GM19452 (cell line): Measurements from ENCODE around the gene TPP2.

Experiments
- ATAC-seq: cut with Tn5 transposase; IDR thresholded peaks from one replicate; pipeline ENCODE4 v1.9.1; 2021; ENCODE audit not compliant: unreplicated experiment

TPP2 gene

DNA sequence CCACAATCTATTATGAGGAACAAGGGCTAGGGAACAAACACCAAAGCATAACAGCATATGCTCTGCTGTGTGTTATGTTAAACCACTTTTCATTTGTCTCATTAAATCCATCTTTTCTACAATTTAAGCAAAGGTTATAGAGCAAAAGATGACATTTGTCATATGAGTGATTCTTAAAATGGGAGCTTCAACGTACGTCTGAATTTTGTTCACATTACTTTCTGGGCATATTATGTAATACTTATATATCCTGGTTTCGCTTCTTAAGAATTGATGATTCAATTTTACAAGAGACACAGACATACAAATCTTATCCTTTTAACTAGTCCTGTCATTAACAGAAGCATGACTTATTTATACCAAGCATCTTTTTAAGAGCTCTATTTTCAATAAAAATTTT lies 3.3 kb upstream of the TPP2 start:
- ATAC-seq = no peak

DNA sequence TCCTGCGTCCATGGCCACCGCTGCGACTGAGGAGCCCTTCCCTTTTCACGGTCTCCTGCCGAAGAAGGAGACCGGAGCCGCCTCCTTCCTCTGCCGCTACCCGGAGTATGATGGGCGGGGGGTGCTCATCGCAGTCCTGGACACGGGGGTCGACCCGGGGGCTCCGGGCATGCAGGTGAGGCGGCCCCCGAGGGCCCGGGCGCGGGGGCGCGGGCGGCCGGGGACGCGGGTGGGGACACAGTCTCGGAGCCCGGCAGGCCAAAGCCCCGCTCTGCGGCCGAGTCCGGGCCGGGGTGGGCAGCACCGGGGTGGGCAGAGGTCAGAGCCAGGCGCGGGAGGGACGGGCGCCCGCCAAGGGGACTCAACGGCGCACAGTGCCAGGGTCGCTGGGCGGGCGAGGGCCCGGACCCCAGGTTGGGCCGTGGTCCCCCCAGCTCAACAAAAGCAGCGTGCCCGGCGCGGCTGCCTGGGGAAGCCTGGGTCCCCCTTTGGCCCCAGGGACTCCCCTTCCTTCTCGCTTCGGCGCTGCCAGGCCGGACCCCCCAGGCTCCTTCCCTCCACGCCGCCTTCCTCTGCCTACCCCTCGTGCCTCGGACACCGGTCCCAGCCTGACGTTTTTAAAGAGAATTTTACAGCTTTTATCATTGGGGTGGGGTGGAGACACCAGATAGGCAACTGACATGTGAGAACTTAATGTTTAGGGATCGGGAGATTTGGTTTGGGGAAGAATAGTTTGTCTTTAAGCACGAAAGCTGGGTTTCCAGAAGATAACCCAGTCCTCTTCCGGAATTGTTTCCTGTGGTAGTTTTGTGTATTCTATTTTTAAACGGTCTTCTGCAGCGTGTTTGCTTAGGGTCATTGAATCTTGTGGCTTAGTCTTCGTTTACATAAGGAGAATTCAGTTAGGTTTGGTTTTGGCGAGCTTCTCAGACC lies 509 bp downstream of the TPP2 start:
- peak; percentile 24 for ATAC-seq

DNA sequence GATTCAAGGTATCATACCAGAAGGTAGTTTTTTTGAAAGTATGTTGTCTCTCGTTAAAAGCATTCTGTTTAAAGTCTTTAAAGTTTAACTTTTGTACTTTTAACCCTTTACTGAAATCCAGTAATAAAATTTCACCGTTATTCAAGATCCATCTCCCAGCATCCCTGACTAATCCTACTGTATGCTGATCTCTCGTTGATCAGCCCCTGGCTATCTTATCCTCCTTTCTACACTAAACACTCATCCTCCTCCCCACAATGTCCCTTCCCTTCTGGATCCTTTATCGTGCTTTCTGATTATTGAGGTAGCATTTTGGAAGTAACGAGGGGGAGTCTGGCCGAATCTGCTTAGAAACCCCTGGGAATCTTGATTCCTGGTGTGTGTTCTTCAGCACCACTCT lies 1.3 kb downstream of the TPP2 start:
- ATAC-seq = no peak

DNA sequence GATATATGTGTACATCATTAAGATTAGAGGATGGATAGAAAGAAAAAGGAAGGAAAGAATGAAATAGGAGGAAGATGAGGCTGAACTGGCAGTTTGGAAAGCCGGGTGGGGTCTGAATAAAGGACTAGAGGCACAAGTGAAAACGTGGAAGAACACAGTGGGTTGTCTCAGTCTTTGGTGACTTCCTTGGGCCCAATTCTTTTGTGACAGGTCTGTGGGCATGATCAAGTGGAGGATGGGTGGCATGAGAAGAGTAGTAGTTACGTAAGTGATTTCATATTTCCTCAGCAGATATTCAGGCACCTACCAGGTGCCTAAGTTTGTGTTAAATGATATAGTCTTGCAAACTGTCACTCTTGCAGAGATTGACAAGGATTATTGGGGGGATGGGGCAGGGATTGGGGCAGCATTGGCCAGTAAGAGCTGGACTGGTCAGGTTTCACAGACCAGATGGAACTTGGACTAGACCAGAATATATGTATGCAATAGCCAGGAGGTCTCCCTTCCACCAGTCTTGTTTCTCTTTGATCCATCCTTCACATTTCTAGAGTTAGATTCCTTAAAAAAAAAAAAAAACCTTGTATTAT lies 2.7 kb downstream of the TPP2 start:
- no peak for ATAC-seq

DNA sequence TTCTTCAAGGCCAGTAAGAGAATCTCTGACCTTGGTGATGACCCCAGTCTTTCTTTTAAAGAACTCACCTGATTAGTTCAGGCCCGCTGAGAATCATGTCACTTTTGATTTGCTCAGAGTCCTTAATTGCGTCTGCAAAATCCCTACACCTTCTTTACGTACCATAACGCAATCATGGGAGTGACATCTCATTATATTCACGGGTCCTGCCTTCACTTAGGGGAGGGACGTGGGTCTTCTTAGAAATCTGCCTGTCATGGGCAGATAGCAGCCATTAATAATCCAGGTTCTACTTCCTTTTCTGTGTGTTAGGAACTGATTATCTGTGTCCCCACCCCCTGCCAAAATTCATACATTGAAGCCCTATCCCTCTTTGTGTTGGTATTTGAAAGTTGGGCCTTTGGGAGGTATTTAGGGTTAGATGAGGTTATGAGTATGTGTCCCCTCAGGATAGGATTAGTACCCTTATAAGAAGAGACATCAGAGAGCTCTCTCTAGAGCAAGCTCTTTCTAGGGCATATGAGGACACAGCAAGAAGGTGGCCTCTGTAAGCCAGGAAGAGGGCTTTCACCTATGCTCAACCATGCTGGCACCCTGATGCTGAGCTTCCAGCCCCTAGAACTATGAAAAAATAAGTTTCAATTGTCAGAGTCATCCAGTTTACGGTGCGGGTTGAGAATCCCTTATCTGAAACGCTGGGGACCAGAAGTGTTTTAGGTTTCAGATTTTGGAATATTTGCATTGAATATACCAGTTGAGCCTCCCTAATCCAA lies 9.9 kb downstream of the TPP2 start:
- ATAC-seq = no peak

DNA sequence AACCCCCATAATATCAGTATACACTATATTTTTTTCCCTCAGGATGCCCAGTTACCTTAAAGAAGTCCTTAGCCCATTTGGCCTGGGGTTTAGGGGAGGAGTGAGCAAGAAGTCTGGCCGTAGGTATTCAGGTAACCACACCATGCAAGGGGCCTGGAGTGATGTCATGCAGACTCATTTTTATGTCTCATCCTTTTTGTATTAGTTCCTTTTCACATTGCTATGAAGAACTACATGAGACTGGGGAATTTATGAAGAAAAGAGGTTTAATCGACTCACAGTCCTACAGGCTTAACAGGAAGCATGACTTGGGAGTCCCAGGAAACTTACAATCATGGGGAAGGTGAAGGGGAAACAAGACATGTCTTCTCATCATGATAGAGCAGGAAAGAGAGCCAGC lies 12.2 kb downstream of the TPP2 start:
- no peak for ATAC-seq

DNA sequence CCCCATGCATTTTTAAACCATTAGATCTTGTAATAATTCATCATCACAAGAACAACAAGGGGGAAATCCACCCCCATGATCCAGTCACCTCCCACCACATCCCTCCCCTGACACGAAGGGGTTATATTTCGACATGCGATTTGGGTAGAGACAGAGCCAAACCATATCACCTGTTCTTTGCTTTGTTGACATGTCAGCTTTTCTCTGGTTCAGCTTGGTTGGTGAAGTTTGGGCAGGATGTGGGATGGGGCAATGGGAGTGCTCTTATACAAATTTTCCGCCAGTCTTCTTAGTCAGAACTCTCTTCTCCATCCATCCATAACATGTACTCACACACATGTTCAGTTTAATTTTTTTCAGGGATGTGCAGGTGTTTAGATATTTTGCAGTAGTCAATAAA lies 12.9 kb downstream of the TPP2 start:
- ATAC-seq = no peak

DNA sequence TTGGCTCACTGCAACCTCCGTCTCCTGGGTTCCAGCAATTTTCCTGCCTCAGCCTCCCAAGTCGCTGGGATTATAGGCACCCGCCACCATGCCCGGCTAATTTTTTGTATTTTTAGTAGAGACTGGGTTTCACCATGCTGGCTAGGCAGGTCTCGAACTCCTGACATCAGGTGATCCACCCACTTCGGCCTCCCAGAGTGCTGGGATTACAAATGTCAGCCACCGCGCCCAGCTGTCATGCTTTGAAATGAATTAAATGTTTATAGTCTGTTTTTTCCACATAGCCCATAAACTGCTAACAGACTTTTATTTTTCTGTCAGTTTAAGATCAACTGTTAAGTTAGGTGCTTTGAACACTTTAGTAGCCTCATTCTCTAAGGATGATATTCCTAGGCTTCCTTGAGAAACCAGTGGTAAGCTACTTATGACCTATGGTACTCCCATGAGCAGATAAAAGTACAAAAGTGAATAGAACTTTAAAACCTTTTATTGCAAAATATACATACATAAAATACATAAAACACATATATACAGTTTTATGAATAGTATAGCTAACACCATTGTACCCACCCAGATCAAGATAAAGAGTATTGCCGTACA lies 13.6 kb downstream of the TPP2 start:
- no peak for ATAC-seq

DNA sequence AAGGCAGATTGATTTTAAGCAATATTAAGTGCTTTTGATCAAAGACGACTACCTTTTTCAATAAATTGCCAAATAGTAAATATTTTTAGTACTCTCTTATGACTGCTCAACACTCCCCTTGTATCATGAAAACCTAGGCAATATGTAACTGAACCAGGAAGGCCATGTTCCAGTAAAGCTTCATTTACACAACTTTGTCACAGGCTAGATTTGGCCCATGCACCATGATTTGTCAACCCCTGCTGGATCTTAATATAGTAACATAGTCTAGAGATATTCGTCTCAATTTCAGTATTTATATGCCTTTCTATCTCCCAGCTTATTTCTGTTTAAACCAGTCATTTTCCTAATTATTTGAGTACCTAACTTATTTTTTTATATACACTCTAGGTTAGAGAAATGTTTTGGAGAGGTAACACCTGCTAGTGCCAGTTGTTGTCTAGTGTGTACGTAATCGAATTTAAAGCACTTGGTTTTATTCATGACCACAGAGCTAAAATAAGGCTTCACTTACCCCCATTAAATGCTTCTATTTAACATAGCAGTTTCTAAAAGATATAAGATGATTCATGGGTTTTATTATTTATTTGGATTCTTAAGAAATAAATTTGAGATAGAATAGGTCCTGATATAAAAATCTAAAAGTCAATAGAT lies 21.0 kb downstream of the TPP2 start:
- no peak for ATAC-seq

DNA sequence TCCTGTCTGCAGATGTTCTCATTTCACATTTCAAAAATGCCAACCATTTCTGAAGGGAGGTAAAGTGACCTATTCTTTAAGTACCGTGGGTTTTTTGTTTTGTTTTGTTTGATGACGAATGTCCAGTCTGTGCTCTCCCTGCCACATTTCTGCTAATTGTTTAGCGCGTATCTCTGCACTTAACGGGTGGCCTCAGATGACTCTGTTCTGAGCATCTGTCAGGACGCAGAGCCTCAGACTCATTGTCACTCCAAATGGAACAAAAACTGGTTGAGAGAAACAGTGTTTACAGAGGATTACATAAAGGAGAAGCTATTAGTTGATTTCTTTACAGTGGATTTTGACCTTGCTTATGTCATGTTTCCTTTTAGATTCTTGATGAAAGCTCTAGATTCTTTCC lies 23.7 kb downstream of the TPP2 start:
- ATAC-seq = no peak

DNA sequence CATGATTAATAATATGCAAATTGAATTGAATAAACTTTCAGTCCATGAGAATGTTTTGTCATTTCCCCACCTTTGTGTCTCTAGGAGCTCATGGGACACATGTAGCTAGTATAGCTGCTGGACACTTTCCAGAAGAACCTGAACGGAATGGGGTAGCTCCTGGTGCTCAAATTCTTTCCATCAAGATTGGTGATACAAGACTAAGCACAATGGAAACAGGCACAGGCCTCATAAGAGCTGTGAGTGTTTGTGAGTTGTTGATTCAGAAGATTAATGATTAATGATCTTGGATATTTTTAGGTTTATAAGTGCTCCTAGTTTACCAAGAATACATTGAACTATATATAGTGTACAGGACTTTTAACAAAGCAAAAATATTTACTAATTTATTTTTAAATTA lies 30.1 kb downstream of the TPP2 start:
- ATAC-seq = no peak

DNA sequence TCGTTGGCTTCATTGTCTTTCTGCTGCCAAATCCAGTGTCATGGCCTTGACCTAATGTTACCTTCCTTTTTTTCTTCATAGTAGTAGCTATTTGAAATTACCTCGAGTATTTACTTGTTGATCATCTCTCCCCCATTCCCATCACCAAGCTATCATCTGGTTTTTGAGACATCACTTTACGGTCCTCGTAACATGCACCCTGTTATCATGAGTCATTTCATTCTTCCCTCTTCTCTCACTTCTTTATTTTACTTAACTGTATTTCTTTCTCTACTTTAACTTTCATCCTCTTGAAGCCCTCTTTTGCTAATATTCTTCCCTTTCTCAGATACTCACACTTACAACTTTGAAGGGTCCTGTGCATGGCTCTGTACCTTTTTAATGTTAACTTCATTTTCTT lies 31.8 kb downstream of the TPP2 start:
- no peak for ATAC-seq

DNA sequence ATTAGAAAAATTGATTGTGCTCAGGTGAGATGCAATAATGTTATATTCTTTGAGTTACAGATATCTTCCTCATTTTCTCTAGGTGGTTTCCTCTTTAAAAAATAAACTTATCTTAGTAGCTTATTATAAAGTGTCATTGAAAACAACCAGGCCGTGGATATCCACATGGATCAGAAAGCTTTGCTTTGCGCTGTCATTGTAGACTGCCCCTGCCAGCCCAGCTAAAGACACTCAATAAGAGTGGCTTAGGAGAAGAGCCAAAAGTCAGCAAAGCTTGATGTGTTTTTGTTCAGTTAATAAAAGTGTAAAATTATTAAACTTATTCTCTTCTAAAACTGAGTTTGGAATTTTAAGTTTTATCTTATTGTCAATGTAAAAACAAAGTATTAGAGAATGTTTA lies 34.4 kb downstream of the TPP2 start:
- no peak for ATAC-seq

DNA sequence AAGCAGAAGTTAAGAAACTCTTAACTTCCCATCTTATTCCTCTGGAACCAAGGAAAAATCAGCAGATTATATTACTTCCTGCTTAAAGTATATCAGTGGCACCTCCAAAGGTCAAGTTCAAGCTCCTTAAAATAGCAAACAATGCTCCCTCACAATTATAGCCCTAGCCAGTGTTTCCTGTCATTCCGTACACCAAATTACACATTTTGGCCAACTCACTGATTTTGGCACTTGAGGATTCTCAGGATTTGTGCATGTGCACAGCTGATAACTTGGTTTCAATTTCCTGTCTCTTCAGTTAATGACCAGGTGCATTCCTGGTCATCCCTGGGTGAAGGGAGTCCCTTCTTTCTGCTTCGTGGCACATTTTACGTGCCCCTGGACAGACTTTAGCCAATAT lies 42.0 kb downstream of the TPP2 start:
- ATAC-seq = no peak

DNA sequence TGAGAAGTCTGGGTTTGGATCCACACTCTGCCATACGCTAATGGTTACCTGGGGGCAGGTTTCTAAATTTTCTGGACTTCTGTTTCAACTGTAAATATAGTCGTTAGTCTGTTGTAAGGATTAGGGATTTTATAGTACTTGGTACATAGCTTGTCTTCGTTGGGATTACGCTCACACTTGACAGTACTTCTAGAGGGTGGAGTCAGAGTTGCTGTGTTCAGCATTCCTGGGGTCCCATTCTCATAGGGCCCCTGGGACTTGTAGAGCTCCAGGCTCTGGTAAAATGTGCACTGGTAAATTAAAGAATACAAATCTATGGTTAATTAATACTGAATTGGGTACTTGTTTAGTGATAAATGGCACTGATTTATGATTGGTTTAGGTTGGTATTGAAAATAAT lies 45.2 kb downstream of the TPP2 start:
- ATAC-seq = no peak

DNA sequence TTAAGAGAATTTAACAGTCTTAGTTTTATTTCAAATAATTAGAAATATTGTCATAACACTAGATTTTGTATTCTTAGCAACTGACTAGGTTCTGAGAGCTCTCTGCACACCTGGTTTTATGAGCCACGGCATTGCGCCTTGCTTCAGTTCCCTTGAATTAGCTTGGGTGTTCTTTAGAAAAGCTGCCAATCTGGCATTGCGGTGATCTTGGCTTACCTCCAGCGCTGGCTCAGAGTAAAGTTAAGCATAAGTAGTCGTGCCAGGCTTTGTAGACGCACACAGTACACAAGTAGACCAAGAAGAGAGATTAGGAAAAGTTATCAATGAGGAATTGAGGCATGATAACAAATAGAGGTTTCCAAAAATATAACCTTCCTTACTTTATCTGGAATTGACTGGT lies 45.7 kb downstream of the TPP2 start:
- no peak for ATAC-seq

DNA sequence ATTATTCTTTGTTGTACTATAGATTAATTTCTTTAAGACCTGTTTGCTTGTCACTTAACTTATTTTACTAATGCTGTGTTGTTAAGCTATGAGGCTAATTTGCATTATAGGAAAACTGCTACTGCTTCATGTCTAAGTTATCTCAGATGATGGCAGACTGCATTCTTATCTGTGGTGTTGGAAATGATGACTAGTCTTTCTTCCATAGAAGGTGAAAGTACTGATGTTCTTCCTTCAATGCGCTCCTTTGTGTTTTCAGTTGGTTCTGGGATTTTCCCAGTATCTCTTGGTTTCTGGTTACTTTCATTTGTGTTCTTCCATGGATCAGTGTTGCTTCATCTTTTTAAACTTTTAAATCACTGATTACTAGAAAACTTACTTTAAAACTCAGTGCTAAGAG lies 46.9 kb downstream of the TPP2 start:
- ATAC-seq = no peak

DNA sequence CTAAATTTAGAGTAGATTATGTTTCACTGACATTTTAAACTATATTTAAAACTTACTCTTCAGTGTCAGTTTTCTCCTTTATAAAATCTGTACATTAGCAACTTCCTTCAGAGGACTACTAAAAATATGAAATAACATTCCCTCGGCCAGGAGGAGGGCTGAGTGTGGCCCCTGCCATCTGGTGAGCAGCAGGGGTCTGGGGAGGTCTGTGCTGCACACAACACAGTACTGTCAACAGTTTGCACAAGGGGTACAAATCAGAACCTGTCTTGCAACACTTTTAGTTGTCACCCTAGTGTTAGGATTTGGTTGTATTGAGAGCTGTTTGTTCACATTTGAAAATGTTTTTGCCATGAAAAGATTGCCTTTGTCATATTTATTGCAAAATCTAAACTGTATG lies 48.9 kb downstream of the TPP2 start:
- ATAC-seq = no peak

DNA sequence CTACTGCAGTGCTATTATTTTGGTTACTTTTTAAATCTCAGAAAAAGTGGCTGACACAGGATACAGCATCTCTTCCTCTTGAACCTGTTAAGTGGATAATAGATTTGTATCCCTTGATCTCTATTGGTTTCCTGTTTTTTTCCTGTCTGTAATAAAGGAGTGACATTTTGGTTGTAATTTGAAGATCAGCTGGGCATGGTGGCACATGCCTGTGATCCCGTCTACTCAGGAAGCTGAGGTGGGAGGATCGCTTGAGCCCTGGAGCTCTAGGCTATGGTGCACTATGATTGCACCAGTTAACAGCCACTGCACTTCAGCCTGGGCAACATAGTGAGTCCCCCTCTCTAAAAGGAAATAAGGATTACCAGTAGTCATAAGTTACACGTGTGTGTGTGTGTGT lies 51.3 kb downstream of the TPP2 start:
- no peak for ATAC-seq

DNA sequence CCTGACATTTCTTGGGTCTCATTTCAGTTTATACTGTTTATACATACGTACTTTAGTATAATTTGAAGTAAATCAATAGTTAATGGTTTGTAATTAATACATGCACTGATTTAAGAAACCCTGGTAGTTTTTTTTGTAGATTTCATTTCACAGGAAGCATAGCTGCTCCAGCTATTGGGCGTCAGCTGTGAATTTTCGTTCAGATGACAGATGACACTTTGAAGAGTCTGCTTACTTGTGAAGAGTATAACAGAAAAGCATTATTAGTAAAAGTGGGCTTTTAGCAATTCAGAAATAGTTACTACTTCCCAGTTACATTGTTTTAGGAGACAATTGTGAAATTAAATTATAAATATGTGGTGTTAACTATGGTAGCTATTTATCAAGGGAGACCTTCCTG lies 53.7 kb downstream of the TPP2 start:
- no peak for ATAC-seq

DNA sequence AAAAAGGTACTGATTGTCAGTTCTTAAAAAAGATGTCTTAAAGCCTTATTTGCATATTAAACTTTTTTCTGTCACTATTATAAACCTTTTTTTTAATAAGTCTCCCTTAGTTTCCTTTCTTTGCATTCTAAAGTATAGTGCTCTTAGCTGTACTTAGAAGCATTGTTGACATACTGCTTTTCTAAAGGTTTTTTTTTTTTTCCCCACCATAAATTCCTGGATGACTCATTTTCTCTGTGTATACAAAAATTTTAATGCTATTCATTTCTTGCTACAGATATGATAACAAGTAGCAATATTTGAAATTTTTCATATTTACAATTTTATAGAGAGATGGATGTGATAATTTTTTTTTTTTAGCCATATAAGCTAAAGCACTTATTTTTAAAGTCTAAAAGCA lies 54.6 kb downstream of the TPP2 start:
- ATAC-seq = no peak
